Tibial nerve (tissue), 3 donors: ENCODE results near the gene AFF2.

Experiments used
- POLR2A ChIP-seq, 2 donors: fragments of 450-650 bp; IDR thresholded peaks; one replicate each; pipeline ENCODE4 v1.6.1; 2017; ENCODE audit warnings: antibody characterized with exemption in 2 of 2, mild to moderate bottlenecking in 2 of 2, moderate library complexity in 2 of 2
- TF ChIP-seq, protein P1 (sequence below), 5 experiments: fragments of 200-600 bp in 3 of 5; fragments of 450-650 bp in 2 of 5; sonication (generic) in 3 of 5; IDR thresholded peaks; one replicate each; pipeline ENCODE4 v1.5.1; 2016 to 2019; ENCODE audit warnings: antibody characterized with exemption in 5 of 5, mild to moderate bottlenecking in 3 of 5, moderate library complexity in 2 of 5

DNA sequence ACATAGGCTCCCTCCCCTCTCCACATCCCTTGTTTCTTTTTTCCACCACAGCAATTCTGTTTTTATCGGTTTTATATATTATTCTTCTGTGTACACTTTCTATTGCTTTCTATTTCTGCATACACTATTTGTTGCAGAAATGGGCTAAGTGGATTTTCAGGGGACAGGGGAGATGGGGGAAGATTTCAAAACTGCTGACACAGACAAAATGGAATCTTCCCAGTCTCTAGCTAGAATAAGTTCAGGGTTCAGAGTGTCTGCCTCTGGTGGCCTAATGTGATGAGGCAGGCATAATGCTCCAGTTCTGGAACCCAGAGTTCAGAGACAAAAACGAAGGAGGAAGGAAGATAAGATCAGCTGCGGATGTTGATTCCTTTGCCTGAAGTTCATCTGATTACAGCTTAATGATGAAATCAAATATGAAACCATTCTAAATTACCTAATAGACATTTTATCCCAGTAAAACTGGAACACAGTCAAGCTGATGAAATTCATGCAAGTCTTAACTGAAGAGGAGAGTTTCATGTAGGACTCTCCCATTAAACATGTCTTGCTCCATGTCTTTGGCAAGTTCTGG is 447.1 kb downstream of the AFF2 start:
- TF ChIP-seq, protein P1, sequence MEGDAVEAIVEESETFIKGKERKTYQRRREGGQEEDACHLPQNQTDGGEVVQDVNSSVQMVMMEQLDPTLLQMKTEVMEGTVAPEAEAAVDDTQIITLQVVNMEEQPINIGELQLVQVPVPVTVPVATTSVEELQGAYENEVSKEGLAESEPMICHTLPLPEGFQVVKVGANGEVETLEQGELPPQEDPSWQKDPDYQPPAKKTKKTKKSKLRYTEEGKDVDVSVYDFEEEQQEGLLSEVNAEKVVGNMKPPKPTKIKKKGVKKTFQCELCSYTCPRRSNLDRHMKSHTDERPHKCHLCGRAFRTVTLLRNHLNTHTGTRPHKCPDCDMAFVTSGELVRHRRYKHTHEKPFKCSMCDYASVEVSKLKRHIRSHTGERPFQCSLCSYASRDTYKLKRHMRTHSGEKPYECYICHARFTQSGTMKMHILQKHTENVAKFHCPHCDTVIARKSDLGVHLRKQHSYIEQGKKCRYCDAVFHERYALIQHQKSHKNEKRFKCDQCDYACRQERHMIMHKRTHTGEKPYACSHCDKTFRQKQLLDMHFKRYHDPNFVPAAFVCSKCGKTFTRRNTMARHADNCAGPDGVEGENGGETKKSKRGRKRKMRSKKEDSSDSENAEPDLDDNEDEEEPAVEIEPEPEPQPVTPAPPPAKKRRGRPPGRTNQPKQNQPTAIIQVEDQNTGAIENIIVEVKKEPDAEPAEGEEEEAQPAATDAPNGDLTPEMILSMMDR (IDR thresholded peaks at IDR 0.05) = no peak
- TF ChIP-seq POLR2A (IDR thresholded peaks at IDR 0.05) = no peak
